DND-41 (cell line): Measurements from ENCODE around the gene NSG1.

ENCODE experiments used
- ATAC-seq: fragments of 200-7000 bp; cut with Tn5 transposase; 3 replicates; pipeline ENCODE4 v1.9.1; 2021; ENCODE audit warnings: low read depth; ENCODE audit not compliant: insufficient read depth
- DNase-seq: peaks from one replicate; pipeline ENCODE4 v3.0.0-alpha.2; 2020
- H2AFZ ChIP-seq: 2 replicates; pipeline ENCODE4 v1.6.0; 2012; ENCODE audit warnings: low read depth, low read length
- H3K27ac ChIP-seq: 2 replicates; pipeline ENCODE4 v1.5.1; 2012; ENCODE audit warnings: low read length, inconsistent platforms
- H3K27me3 ChIP-seq: fragments of 200-600 bp; sonication (generic); 2 replicates; pipeline ENCODE4 v1.6.0; 2012; ENCODE audit warnings: low read length, mild to moderate bottlenecking, inconsistent platforms; ENCODE audit not compliant: insufficient read depth, poor library complexity
- H3K36me3 ChIP-seq: 2 replicates; pipeline ENCODE4 v1.5.1; 2012; ENCODE audit warnings: low read length, inconsistent platforms; ENCODE audit not compliant: insufficient read depth
- H3K4me1 ChIP-seq: 2 replicates; pipeline ENCODE4 v1.5.1; 2012; ENCODE audit warnings: mild to moderate bottlenecking, low read length; ENCODE audit not compliant: insufficient read depth
- H3K4me2 ChIP-seq: 2 replicates; pipeline ENCODE4 v1.6.0; 2012; ENCODE audit warnings: mild to moderate bottlenecking, moderate library complexity, low read length, inconsistent platforms; ENCODE audit not compliant: insufficient read depth
- H3K4me3 ChIP-seq, 2 experiments: fragments of 200-600 bp in 1 of 2; shearing (Covaris generic) in 1 of 2; 2 replicates each; pipeline ENCODE4 v1.5.1; 2012 to 2016; ENCODE audit warnings: inconsistent platforms in 2 of 2, low read length in 2 of 2, mild to moderate bottlenecking in 2 of 2, low read depth in 1 of 2, moderate library complexity in 1 of 2
- H3K79me2 ChIP-seq: 2 replicates; pipeline ENCODE4 v1.6.0; 2012; ENCODE audit warnings: low read length, inconsistent platforms; ENCODE audit not compliant: insufficient read depth
- H3K9ac ChIP-seq: 2 replicates; pipeline ENCODE4 v1.6.0; 2012; ENCODE audit warnings: low read depth, mild to moderate bottlenecking, inconsistent platforms, low read length, moderate library complexity
- H3K9me3 ChIP-seq: 2 replicates; pipeline ENCODE4 v1.5.1; 2012; ENCODE audit warnings: low read length, moderate library complexity, mild to moderate bottlenecking, inconsistent platforms; ENCODE audit not compliant: insufficient read depth, severe bottlenecking
- H4K20me1 ChIP-seq: 2 replicates; pipeline ENCODE4 v1.6.0; 2012; ENCODE audit warnings: low read length; ENCODE audit not compliant: insufficient read depth
- EZH2 ChIP-seq: IDR thresholded peaks from 3 replicates; pipeline ENCODE4 v1.6.1; 2012; ENCODE audit warnings: borderline replicate concordance, low read depth, mild to moderate bottlenecking, moderate library complexity, low read length, inconsistent platforms; ENCODE audit not compliant: severe bottlenecking
- TF ChIP-seq, protein P1 (sequence below): IDR thresholded peaks from 2 replicates; pipeline ENCODE4 v1.5.1; 2012; ENCODE audit warnings: borderline replicate concordance, low read length, moderate library complexity, mild to moderate bottlenecking; ENCODE audit not compliant: poor library complexity, severe bottlenecking; ENCODE audit errors: extremely low read depth

The NSG1 gene

GRCh38 chr4:4385729-4386295, 1.1 kb upstream of the NSG1 start:
- Histone ChIP-seq H3K27me3 (peaks cover 50% of the 10 kb centered on the region), H3K9ac (peak overlapping the region; percentile 71)

GRCh38 chr4:4386296-4386735, 586 bp upstream of the NSG1 start:
- Histone ChIP-seq H3K9ac (peak overlapping the region; percentile 71), H3K27ac (0 out of 2 replicates have a peak overlapping the region, but pooled peaks have one; percentile 18)
- DNase-seq: peak; percentile 75

More at GRCh38 chr4:4385729-4386295, 1.1 kb upstream of the NSG1 start:
- Histone ChIP-seq H2AFZ (peak overlapping the region; percentile 86), H3K4me1 (peaks cover 28% of the 10 kb centered on the region), H3K36me3 (no peaks in the 10 kb centered on the region; the same call in 1 of the 2 replicates), H3K79me2 (no peaks in the 10 kb centered on the region), H4K20me1 (peaks cover 8% of the 10 kb centered on the region), H3K27ac (no peak overlapping the region), H3K4me2 (peak overlapping the region; percentile 94), H3K4me3 (peak overlapping the region; percentile 70 to 71; a peak in 3 of 4 replicates), H3K9me3 (no peaks in the 10 kb centered on the region)
- DNase-seq: no peak
- TF ChIP-seq EZH2: no peak
- TF ChIP-seq, protein P1, sequence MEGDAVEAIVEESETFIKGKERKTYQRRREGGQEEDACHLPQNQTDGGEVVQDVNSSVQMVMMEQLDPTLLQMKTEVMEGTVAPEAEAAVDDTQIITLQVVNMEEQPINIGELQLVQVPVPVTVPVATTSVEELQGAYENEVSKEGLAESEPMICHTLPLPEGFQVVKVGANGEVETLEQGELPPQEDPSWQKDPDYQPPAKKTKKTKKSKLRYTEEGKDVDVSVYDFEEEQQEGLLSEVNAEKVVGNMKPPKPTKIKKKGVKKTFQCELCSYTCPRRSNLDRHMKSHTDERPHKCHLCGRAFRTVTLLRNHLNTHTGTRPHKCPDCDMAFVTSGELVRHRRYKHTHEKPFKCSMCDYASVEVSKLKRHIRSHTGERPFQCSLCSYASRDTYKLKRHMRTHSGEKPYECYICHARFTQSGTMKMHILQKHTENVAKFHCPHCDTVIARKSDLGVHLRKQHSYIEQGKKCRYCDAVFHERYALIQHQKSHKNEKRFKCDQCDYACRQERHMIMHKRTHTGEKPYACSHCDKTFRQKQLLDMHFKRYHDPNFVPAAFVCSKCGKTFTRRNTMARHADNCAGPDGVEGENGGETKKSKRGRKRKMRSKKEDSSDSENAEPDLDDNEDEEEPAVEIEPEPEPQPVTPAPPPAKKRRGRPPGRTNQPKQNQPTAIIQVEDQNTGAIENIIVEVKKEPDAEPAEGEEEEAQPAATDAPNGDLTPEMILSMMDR: no peak
- no peak for ATAC-seq

GRCh38 chr4:4387531-4388310, 819 bp downstream of the NSG1 start:
- ATAC-seq (no peak), DNase-seq (no peak)
- no peak overlapping the region for H3K27ac ChIP-seq
- H3K4me2 ChIP-seq: peak overlapping the region; percentile 94
- H3K36me3 ChIP-seq: peaks cover 11% of the 10 kb centered on the region
- peaks cover 47% of the 10 kb centered on the region for H3K27me3 ChIP-seq
- no peaks in the 10 kb centered on the region for H3K9me3 ChIP-seq
- H4K20me1 ChIP-seq: peaks cover 11% of the 10 kb centered on the region
- peak overlapping the region; percentile 86; the same call in 1 of the 2 replicates for H2AFZ ChIP-seq
- no peaks in the 10 kb centered on the region for H3K79me2 ChIP-seq
- H3K4me1 ChIP-seq: peaks cover 28% of the 10 kb centered on the region
- TF ChIP-seq, protein P1: no peak
- no peak for TF ChIP-seq EZH2
- H3K9ac ChIP-seq: peak overlapping the region; percentile 71
- H3K4me3 ChIP-seq: peak overlapping the region in 1 of 2 experiments; percentile 71; a peak in 2 of 4 replicates

More at GRCh38 chr4:4386296-4386735, 586 bp upstream of the NSG1 start:
- Histone ChIP-seq H3K27me3 (peaks cover 47% of the 10 kb centered on the region), H4K20me1 (peaks cover 8% of the 10 kb centered on the region), H3K36me3 (no peaks in the 10 kb centered on the region; the same call in 1 of the 2 replicates), H2AFZ (peak overlapping the region; percentile 86), H3K79me2 (no peaks in the 10 kb centered on the region), H3K4me1 (peaks cover 28% of the 10 kb centered on the region), H3K9me3 (no peaks in the 10 kb centered on the region), H3K4me3 (peak overlapping the region; percentile 70 to 71), H3K4me2 (peak overlapping the region; percentile 94)
- no peak for TF ChIP-seq EZH2
- TF ChIP-seq, protein P1: peak; percentile 29
- ATAC-seq: peak; percentile 83
